ENCODE results near the gene CRYGB. TPM values are rescaled to one million over a fixed set of nuclear protein-coding genes. Genes with fewer than 3 reads are reported as not detected.

Gene CRYGB
- total RNA-seq, 1 experiment from 2014 or later: not detected

DNA sequence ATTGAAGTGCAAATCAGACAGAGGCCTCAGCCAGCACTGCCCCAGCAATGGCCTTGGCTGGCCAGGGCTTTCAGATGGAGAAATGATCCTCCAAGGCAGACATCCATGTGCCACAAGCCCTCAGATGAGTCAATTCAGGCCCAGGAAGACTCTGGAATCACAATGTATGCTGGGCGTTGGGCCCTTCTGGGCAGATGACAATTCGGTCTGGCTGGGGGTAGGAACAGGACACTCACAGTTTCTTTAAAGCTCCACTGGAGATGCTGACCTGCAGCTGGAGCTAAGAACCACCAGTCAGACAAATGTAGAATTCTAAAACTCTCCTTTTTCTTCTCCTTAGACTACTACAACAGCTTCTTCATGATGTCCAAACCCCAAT lies 9.3 kb downstream of the CRYGB start:
- H3K4me3 Mint-ChIP-seq: no peak overlapping the region
- H3K23me2 ChIP-seq (ENCODE audit: insufficient read length, low read depth, low read length, poor library complexity, severe bottlenecking): no peaks in the 10 kb centered on the region
- no peak overlapping the region for H2AK5ac ChIP-seq (ENCODE audit: insufficient read length, low read length)
- H2BK20ac ChIP-seq (ENCODE audit: low read depth, low read length, poor library complexity, severe bottlenecking): no peak overlapping the region
- no peak overlapping the region for H2BK12ac ChIP-seq (ENCODE audit: insufficient read length, low read depth, low read length)
- no peak for DNase-seq
- no CpG with 5 or more reads among the region's 2 CpGs for WGBS (ENCODE audit: extremely low coverage, insufficient read length, low lambda C conversion rate)
- no peaks in the 10 kb centered on the region for H4K20me1 ChIP-seq (ENCODE audit: control insufficient read depth, insufficient read depth, insufficient read length)
- H3K27me3 Mint-ChIP-seq (ENCODE audit: low read depth): no peaks in the 10 kb centered on the region; the same call in none of the 2 replicates
- peaks cover 17 to 27% of the 10 kb centered on the region in 2 experiments for H3K9me3 Mint-ChIP-seq
- H3K27ac Mint-ChIP-seq: no peak overlapping the region
- no peak overlapping the region for H2BK5ac ChIP-seq (ENCODE audit: insufficient read length, low read length)
- peaks cover 14 to 19% (median 16%) of the 10 kb centered on the region in 3 experiments for H3K36me3 Mint-ChIP-seq (ENCODE audit: insufficient read depth in 1 of 3, low read depth in 3 of 3)
- no peaks in the 10 kb centered on the region for H3K79me2 ChIP-seq (ENCODE audit: insufficient read depth, low read length)
- H2BK15ac ChIP-seq (ENCODE audit: low read depth, low read length): no peak overlapping the region
- H2AFZ ChIP-seq (ENCODE audit: low read length): no peak overlapping the region
- H3K4ac ChIP-seq (ENCODE audit: low read depth, low read length): no peak overlapping the region
- no peaks in the 10 kb centered on the region for H3K27me3 ChIP-seq (ENCODE audit: insufficient read depth, low read length)
- H3K9me3 ChIP-seq (ENCODE audit: control insufficient read depth, low read depth, low read length): peaks cover 7% of the 10 kb centered on the region
- H3K79me1 ChIP-seq (ENCODE audit: insufficient read depth, low read depth, low read length, poor library complexity, severe bottlenecking): no peaks in the 10 kb centered on the region
- H4K5ac ChIP-seq (ENCODE audit: insufficient read length, low read depth, low read length): no peak overlapping the region
- no peaks in the 10 kb centered on the region; a peak in 1 of 4 replicates for H3K4me1 Mint-ChIP-seq
- H3K27ac ChIP-seq (ENCODE audit: insufficient read length, low read depth, low read length): no peak overlapping the region
- no peak overlapping the region for H3K23ac ChIP-seq (ENCODE audit: insufficient read length, low read depth, low read length)
- no peak overlapping the region for H3K4me2 ChIP-seq (ENCODE audit: insufficient read depth, insufficient read length, low read length)
- no peak overlapping the region for H4K8ac ChIP-seq (replicated peaks; ENCODE audit: insufficient read length, low read depth, low read length)
- H3K14ac ChIP-seq (ENCODE audit: insufficient read depth, low read length): no peak overlapping the region
- H3K18ac ChIP-seq (ENCODE audit: insufficient read length, low read depth, low read length): no peak overlapping the region
- no peak overlapping the region for H3T11ph ChIP-seq (ENCODE audit: low read length)
- no peak overlapping the region for H4K91ac ChIP-seq (ENCODE audit: insufficient read length, low read depth, low read length)
- no peak overlapping the region for H3K9ac ChIP-seq (ENCODE audit: extremely low read depth, insufficient read length, low read length)
- no peak overlapping the region for H2BK120ac ChIP-seq (ENCODE audit: low read depth, low read length, poor library complexity, severe bottlenecking)
- H3K4me1 ChIP-seq (ENCODE audit: insufficient read depth, low read length): no peaks in the 10 kb centered on the region
- no peak overlapping the region for H3K56ac ChIP-seq (ENCODE audit: insufficient read length, low read depth, low read length)
- TF ChIP-seq, protein P1, sequence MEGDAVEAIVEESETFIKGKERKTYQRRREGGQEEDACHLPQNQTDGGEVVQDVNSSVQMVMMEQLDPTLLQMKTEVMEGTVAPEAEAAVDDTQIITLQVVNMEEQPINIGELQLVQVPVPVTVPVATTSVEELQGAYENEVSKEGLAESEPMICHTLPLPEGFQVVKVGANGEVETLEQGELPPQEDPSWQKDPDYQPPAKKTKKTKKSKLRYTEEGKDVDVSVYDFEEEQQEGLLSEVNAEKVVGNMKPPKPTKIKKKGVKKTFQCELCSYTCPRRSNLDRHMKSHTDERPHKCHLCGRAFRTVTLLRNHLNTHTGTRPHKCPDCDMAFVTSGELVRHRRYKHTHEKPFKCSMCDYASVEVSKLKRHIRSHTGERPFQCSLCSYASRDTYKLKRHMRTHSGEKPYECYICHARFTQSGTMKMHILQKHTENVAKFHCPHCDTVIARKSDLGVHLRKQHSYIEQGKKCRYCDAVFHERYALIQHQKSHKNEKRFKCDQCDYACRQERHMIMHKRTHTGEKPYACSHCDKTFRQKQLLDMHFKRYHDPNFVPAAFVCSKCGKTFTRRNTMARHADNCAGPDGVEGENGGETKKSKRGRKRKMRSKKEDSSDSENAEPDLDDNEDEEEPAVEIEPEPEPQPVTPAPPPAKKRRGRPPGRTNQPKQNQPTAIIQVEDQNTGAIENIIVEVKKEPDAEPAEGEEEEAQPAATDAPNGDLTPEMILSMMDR (conservative IDR thresholded peaks at IDR 0.05): no peak

Measured in H9 (cell line).